AG04449 (cell line): ENCODE data around the gene FNDC3B.

Source experiments
- CTCF ChIA-PET: fragments of 350-600 bp; formaldehyde crosslinking; extraction: SDS; loops from one replicate; lab custom pipeline; 2021; ENCODE audit warnings: antibody characterized with exemption; lab: Yijun Ruan, JAX
- POLR2A ChIA-PET: fragments of 400-600, 350-600 bp; formaldehyde crosslinking; extraction: SDS; loops from one replicate; lab custom pipeline; 2020; ENCODE audit warnings: antibody characterized with exemption, inconsistent platforms; lab: Yijun Ruan, JAX
- DNase-seq: peaks from one replicate; pipeline ENCODE4 v3.0.0-alpha.2; 2010; ENCODE audit warnings: low read depth, low spot score
- H3K4me3 ChIP-seq: 2 replicates; pipeline ENCODE4 v1.5.1; 2011; ENCODE audit warnings: low read depth, mild to moderate bottlenecking, control low read depth, low read length
- CTCF ChIP-seq: IDR thresholded peaks from one replicate; pipeline ENCODE4 v1.5.1; 2011; ENCODE audit warnings: mild to moderate bottlenecking, moderate library complexity, low read length, control low read depth, inconsistent platforms; ENCODE audit not compliant: insufficient read depth; ENCODE audit errors: missing control alignments

The FNDC3B gene

GRCh38 chr3:172002512-172003078, 36.8 kb upstream of the FNDC3B start:
- TF ChIP-seq CTCF, result no peak
- ChIA-PET POLR2A (interaction anchor here (0.6 kb wide), 1 partner anchor 820 kb away, joined by 3 read pairs; no protein-coding TSS in a partner anchor), CTCF (no interaction called here)
- H3K4me3 ChIP-seq, result no peak overlapping the region
- DNase-seq, result no peak

GRCh38 chr3:172003146-172003545, 36.2 kb upstream of the FNDC3B start:
- ChIA-PET POLR2A (interaction anchor here (0.6 kb wide), 2 partner anchors 226 to 821 kb away, joined by 3 read pairs; no protein-coding TSS in a partner anchor), CTCF (interaction anchor here (0.9 kb wide), 1 partner anchor 16 kb away, joined by 4 read pairs; no protein-coding TSS in a partner anchor)
- no peak for DNase-seq
- no peak overlapping the region for H3K4me3 ChIP-seq
- TF ChIP-seq CTCF, result no peak

DNA sequence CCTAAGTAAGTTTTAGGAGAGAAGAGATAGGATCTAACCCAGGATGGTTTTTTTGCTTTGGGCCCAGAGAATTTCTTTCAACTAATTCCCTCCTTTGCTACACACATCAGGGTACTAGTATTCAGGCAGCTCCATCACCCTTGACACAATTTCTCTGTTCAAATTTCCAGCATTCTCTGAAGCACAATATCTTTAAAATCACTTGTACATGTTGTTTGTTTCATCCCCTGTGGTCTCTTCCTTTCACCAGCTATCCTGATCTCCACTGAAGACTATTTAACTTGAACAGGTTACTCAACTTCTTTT, 32.4 kb upstream of the FNDC3B start:
- ChIA-PET POLR2A (no interaction called here), CTCF (interaction anchor here (1.6 kb wide), 1 partner anchor 326 kb away, joined by 3 read pairs; no protein-coding TSS in a partner anchor)
- no peak for TF ChIP-seq CTCF
- no peak overlapping the region for H3K4me3 ChIP-seq
- DNase-seq, result no peak

DNA sequence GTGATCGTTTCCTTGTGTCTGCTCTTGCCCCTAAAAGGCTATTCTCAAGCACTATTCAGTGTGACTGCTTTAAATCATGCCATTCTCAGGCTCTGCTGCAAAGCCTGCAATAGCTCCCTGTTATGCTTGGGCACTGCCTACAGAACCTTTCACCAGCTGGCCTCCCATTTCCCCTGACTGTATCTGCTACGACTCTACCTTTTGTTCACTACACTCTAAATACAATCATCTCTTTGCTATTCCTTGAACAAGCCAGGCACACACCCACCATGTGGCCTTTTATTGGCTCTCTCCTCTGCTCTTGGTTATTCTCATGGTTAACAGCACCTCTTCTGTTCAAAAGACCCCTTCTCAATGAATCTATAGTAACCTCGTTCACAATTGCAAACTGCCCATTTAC, 29.6 kb upstream of the FNDC3B start:
- DNase-seq, result no peak
- POLR2A ChIA-PET, result no interaction called here
- H3K4me3 ChIP-seq, result no peak overlapping the region
- no peak for TF ChIP-seq CTCF
- CTCF ChIA-PET, result interaction anchor here (1.0 kb wide), 1 partner anchor 24 kb away, joined by 3 read pairs; no protein-coding TSS in a partner anchor

- CTCF ChIA-PET, result no interaction called here
- no peak overlapping the region for H3K4me3 ChIP-seq
- no peak for TF ChIP-seq CTCF
- DNase-seq, result no peak
- POLR2A ChIA-PET, result no interaction called here
Observed at GRCh38 chr3:172012775-172013174, 26.6 kb upstream of the FNDC3B start.

DNA sequence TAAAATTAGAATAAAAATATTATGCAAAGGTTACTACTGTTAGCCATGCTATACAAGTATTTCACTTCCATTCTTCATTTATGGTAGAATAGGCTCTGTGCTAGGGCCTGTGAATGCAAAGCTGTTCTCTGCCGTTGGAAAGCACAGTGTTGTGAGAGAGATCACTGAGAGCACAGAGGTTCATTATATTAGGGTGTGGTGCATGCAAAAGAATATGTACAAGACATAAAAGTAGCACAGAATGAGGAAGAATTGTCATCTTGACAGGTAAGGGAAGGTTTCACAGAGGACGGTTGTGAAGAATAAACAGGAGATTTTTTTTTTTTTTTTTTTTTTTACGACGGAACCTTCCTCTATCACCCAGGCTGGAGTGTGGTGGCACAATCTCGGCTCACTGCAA, 25.2 kb upstream of the FNDC3B start:
- no peak for TF ChIP-seq CTCF
- DNase-seq, result no peak
- POLR2A ChIA-PET, result no interaction called here
- H3K4me3 ChIP-seq, result no peak overlapping the region
- CTCF ChIA-PET, result no interaction called here
